HG02610 (cell line): ENCODE measurements around the gene NABP2.
"Not testable (repeated sequence)": the region's sequence is repeated elsewhere in the genome, so short reads cannot be mapped to it uniquely, and the experiment has no call there.

Experiments
- ATAC-seq: cut with Tn5 transposase; IDR thresholded peaks from one replicate; pipeline ENCODE4 v1.9.1; 2021; ENCODE audit warnings: mild to moderate bottlenecking, moderate library complexity; ENCODE audit not compliant: unreplicated experiment

The NABP2 gene

DNA sequence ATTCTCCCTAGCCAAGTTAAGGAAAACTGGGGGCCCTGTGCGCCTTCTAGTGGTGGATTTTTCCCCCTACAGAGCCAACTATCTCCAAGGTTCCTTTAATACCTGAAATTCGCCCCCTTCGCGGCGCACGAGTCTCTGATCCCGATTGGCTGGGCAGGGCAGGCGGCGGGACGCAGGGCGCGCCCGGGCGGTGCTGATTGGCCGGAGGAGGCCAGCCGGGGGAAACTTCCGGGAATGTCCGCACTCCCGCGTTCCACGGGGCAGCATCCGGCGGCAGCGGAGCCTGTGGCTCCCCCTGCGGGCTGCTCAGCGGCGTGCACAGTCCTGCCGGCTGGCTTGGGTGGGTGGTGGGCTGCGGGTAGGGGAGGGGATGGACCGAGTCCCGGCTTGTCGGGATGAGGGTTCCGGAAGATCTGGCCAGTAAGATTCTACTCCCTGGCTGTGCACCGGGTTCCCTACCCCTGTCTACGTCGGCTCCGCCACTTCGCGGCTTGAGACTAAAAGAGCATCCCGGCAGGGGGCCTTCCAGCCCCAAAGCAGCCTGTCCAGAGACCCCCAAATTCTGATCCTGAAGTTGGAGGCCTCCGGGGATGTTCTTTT lies at the start of gene NABP2:
Gene NABP2 (plus strand): TSS at position 241 of the 600 bp plus-strand sequence. CDS start 515 bp downstream, outside the sequence.
- ATAC-seq, result peak; percentile 78

GRCh38 chr12:56178347-56178746 lies 45.8 kb upstream of the NABP2 start:
- ATAC-seq, result no peak

GRCh38 chr12:56186957-56187356 lies 37.2 kb upstream of the NABP2 start:
- no peak for ATAC-seq

GRCh38 chr12:56188131-56188777 lies 35.9 kb upstream of the NABP2 start:
- no peak for ATAC-seq

DNA sequence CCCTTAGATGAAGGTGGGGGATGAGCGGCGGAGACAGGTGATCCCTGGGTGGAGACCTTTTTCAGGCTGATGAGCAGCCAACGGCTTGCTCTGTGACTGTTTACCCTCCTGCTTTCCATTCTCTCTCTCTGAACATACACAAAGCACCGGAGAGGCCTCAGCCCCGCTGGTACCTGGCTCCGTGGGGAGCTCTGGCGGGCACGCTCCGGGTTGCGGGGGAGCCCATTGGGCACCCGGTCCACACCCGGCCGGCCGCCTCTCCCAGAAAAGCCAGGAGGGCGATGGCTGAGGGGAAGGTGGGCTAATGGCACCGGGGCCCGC lies 35.4 kb upstream of the NABP2 start:
- no peak for ATAC-seq

GRCh38 chr12:56189099-56189917 lies 34.8 kb upstream of the NABP2 start, which contains the start of gene SMARCC2:
Gene SMARCC2 (minus strand): TSS chr12:56189483. CDS start chr12:56189461, 22 bp downstream.
- peak; percentile 69 for ATAC-seq

- ATAC-seq, result peak; percentile 37
These were observed 34.0 kb upstream of the NABP2 start for GRCh38 chr12:56189918-56190694.

GRCh38 chr12:56190695-56191155 lies 33.4 kb upstream of the NABP2 start:
- ATAC-seq, result no peak

GRCh38 chr12:56192582-56192981 lies 31.6 kb upstream of the NABP2 start:
- no peak for ATAC-seq

DNA sequence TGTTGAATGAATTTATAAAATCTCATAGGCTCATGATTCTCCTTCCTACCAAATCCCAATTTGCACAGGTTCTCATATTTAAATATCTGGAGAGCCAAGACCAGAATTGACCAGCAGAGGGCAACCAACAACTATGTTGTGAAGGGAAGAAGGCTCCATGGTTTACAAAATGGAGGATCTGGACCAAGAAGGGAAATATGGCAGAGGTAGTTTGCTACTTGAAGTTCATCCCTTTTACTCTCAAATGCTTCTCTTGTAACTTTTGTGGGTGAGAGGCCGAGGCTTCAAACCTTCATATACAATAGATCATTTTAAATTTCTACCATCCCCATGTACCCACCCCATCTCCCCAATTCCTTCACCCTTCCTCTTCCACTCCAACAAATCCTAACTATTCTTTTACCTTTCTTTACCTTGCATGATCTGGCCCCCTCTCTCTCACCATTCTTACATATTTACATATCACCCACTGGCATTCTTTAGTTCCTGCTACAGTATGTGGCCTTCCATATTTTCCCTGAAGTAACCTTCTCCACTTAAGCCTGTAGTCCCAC lies 31.0 kb upstream of the NABP2 start:
- ATAC-seq, result no peak

GRCh38 chr12:56196818-56197550 lies 27.2 kb upstream of the NABP2 start:
- ATAC-seq, result not testable (repeated sequence)

DNA sequence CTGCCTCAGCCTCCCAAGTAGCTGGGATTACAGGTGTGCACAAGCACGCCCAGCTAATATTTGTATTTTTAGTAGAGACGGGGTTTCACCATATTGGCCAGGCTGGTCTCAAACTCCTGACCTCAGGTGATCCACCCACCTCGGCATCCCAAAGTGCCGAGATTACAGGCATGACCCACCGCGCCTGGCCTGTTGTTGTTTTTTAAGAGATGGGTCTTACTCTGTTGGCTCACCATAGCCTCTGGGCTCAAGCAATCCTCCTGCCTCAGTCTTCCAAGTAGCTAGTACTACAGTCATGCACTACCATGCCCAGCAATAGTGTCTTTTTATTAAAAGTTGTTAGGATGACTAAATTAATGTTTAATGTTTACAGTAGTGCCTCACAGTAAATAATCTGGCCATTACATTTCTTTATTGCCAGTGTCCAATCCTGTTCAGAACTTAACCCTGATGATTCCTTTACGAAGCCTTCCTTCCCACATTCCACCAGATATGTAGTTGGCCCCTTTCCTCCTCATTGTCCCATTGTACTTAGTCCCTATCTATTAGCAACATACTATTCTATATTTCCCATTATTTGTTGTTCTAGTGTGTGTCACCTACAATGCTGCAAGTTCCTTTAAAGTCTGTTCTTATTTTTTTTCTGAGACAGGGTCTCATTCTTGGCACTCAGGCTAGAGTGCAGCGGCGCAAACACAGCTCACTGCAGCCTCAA lies 26.1 kb upstream of the NABP2 start:
- ATAC-seq, result no peak

GRCh38 chr12:56198836-56199235 lies 25.3 kb upstream of the NABP2 start:
- no peak for ATAC-seq

- no peak for ATAC-seq
These were observed 21.8 kb upstream of the NABP2 start for GRCh38 chr12:56202366-56202765.

DNA sequence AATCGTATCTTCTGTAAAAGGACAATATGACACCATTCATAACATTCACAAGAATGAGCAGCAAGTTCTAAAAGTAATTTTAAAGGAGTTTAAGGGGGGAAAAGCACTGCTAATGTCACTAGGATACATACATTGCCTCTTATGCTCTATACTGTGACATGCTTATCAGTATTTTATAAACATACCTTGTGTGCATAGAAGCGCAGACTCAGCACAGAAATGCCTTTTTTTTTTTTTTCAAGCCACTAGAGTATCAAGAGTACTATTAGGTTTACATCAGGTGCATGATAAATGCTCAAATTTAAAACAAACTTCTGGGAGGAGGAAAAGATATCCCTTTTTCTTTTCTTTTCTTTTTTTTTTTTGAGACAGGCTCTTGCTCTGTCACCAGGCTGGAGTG lies 21.3 kb upstream of the NABP2 start:
- no peak for ATAC-seq

DNA sequence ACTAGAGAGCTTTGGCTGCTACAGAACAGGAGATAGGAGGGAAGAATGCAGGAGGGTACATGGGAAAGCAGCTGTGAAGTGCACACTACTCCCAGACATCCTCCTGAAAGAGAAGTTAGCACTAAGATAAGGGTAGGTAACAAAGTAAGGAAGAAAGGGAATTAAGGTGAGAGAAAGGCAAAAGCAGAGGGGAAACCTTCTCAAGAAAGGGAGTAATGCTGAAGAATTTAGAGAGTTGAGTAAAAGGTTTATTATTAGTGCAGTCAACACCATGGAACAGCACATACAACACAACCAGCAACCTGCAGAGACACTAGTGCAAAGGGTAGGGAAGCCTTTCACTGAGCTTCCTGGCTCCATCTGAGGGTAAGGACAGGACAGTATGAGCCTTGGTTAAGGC lies 19.9 kb upstream of the NABP2 start:
- ATAC-seq, result no peak

- ATAC-seq, result no peak
These were observed 18.7 kb upstream of the NABP2 start for GRCh38 chr12:56205445-56205844.

DNA sequence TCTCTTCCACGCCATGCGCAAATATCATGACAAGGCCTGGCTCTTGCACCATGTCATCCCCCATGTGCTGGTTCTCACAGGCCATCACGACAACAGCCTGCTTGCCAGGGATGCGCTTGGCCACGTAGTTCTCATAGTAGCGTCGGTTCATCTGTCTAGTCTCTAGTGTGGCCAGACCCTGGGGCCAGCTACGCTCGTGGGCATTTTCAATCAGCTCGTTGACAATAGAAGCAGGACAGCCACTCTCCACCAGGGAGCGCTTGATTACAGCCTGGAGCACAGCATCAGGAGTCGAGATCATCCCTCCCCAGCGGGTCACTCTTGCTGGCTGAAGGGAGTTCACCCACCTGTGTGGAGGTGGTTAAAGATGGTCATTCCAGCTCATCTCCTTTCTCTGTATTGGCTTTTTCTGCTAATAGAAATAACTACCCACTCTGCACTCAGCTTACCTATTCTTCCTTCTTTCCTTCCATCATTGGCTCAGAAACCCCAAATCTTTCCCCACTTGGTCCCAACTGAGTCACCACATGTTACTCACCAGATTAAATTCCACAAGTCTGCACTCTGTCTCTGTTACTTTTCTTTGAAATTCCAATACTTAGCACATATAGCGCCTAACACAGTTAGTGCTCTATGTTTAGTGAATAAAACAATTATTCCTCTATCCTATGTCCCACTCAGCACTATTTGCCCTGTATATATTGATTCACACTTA lies 17.5 kb upstream of the NABP2 start:
- no peak for ATAC-seq

GRCh38 chr12:56208006-56208405 lies 16.1 kb upstream of the NABP2 start:
- no peak for ATAC-seq
